Measurements from ENCODE around the gene SCD5.

The SCD5 gene

DNA sequence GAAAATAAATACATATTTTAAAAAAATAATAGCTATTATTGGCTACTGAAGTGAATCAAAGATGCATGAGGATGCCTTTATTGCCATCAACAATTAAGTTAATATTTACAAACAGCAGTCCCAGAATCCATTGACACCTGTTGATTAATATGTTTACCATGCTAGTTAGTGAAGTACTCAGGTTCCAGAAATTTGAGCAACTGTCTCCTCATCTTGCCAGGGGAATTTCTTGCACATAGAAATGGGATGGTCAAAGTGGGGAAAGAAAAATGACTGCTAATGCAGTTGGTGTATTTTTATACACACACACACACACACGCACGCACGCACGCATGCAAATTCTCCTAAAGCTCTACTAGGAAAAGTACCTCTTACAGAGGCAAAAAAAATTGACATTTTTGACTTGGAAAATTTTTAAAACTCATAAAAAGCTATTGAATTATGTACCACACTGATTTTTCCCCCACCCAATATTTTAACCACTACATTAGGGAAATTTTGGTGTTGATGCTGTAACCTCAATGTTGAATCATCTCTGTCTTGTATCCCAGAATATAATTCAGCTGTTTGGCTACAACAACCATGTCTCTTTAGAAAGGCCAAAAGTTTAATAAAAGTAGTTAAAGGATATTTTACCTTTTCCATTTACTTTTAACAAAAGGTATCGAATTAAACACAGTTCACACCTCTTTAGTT is 131.5 kb downstream of the SCD5 start:
- Histone ChIP-seq H3K36me3 (ENCODE audit: control insufficient read depth in 2 of 2, insufficient read depth in 2 of 2, low read length in 2 of 2) (no peaks in the 10 kb centered on the region), H3K4me1 (ENCODE audit: control insufficient read depth in 2 of 2, insufficient read depth in 2 of 2, low read length in 2 of 2) (no peaks in the 10 kb centered on the region), H3K9me3 (ENCODE audit: control insufficient read depth in 2 of 2, low read length in 2 of 2) (no peaks in the 10 kb centered on the region), H3K4me3 (ENCODE audit: low read length in 2 of 2) (no peak overlapping the region), H3K9ac (ENCODE audit: low read depth in 1 of 2, low read length in 2 of 2) (no peak overlapping the region), H3K27me3 (ENCODE audit: control insufficient read depth in 2 of 2, insufficient read depth in 2 of 2, low read length in 2 of 2) (no peaks in the 10 kb centered on the region), H3K27ac (ENCODE audit: low read depth in 2 of 2, low read length in 2 of 2) (no peak overlapping the region)

DNA sequence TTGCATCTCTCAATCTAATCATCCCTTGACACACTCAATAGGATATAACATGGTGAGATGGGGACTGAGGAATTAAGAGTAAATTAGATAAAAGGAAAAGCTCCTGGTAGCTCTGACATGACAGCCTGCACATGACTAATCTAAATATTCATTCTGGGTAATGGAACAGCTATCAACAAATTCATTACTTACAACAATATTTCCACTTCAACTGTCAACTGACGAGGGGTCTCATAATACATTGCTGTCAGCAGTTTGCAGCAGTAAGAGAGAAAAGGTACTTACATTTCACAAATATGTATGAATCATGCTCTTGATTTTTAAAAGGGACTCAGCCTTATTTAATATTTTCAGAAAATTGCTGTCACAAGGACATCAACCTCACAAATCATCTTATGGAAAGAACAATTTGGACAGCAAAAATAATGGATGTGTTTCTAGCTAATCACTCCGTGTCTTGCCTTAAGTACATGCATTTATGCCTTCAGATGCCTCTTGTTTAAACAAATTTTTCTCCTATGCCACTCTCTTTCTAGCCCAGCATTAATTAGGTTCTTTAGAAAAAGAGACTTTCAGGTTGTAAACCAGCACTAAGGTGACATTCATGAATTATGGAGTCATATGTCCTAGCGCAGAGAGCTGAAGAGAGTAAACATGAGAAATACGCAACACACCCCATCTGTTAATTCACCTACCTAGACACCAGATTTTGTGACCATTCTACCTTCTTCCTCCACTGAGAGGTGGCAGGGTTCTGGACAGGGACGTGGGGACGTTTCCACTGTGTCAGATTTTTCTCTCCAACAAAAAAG is 137.2 kb downstream of the SCD5 start:
- Histone ChIP-seq H3K9ac (ENCODE audit: low read depth in 1 of 2, low read length in 2 of 2) (no peak overlapping the region), H3K27ac (ENCODE audit: low read depth in 2 of 2, low read length in 2 of 2) (no peak overlapping the region), H3K9me3 (ENCODE audit: control insufficient read depth in 2 of 2, low read length in 2 of 2) (no peaks in the 10 kb centered on the region), H3K36me3 (ENCODE audit: control insufficient read depth in 2 of 2, insufficient read depth in 2 of 2, low read length in 2 of 2) (no peaks in the 10 kb centered on the region), H3K27me3 (ENCODE audit: control insufficient read depth in 2 of 2, insufficient read depth in 2 of 2, low read length in 2 of 2) (no peaks in the 10 kb centered on the region), H3K4me1 (ENCODE audit: control insufficient read depth in 2 of 2, insufficient read depth in 2 of 2, low read length in 2 of 2) (no peaks in the 10 kb centered on the region), H3K4me3 (ENCODE audit: low read length in 2 of 2) (no peak overlapping the region)

DNA sequence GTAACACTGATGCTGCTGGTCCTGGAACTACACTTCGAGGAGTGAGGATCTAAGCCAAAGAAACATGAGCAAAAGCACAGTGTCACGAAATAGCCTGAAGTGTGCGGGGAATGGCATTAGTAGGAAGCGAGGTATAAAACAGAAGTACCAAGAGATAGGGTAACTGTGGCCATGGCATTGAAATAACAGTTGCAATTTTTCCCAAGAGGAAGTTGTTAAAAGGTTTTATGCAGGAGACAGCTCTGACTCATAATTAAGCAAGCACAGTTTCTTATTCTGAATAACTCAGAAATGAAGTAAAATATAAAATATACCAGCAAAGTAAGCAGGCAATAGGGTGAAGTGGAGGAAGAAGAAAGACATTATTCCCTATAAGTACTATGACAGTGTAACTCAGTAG is 146.5 kb downstream of the SCD5 start:
- Histone ChIP-seq H3K9me3 (ENCODE audit: control insufficient read depth in 2 of 2, low read length in 2 of 2) (no peaks in the 10 kb centered on the region), H3K27ac (ENCODE audit: low read depth in 2 of 2, low read length in 2 of 2) (no peak overlapping the region), H3K4me3 (ENCODE audit: low read length in 2 of 2) (no peak overlapping the region), H3K4me1 (ENCODE audit: control insufficient read depth in 2 of 2, insufficient read depth in 2 of 2, low read length in 2 of 2) (no peaks in the 10 kb centered on the region), H3K27me3 (ENCODE audit: control insufficient read depth in 2 of 2, insufficient read depth in 2 of 2, low read length in 2 of 2) (no peaks in the 10 kb centered on the region), H3K9ac (ENCODE audit: low read depth in 1 of 2, low read length in 2 of 2) (no peak overlapping the region), H3K36me3 (ENCODE audit: control insufficient read depth in 2 of 2, insufficient read depth in 2 of 2, low read length in 2 of 2) (no peaks in the 10 kb centered on the region)

DNA sequence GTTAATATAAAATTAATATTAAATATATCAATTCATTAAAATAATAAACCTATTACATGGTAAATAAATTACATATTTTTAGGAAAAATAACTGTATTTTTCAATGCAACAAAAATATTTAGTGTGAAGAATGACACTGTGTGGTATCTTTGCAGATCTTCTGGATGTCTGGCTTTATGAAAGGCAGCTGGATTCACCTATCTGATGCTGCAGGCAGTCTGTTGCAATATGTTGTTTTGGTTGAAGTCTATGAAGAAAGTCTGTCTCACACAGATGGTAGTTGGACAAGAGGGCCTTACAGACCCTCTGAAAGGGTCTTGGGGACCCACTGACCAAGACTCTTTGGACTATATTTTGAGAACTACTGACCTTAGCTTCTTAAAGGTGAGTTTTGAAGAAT is 147.7 kb downstream of the SCD5 start:
- Histone ChIP-seq H3K36me3 (ENCODE audit: control insufficient read depth in 2 of 2, insufficient read depth in 2 of 2, low read length in 2 of 2) (no peaks in the 10 kb centered on the region), H3K4me3 (ENCODE audit: low read length in 2 of 2) (no peak overlapping the region), H3K4me1 (ENCODE audit: control insufficient read depth in 2 of 2, insufficient read depth in 2 of 2, low read length in 2 of 2) (no peaks in the 10 kb centered on the region), H3K27ac (ENCODE audit: low read depth in 2 of 2, low read length in 2 of 2) (no peak overlapping the region), H3K27me3 (ENCODE audit: control insufficient read depth in 2 of 2, insufficient read depth in 2 of 2, low read length in 2 of 2) (no peaks in the 10 kb centered on the region), H3K9me3 (ENCODE audit: control insufficient read depth in 2 of 2, low read length in 2 of 2) (no peaks in the 10 kb centered on the region), H3K9ac (ENCODE audit: low read depth in 1 of 2, low read length in 2 of 2) (no peak overlapping the region)

DNA sequence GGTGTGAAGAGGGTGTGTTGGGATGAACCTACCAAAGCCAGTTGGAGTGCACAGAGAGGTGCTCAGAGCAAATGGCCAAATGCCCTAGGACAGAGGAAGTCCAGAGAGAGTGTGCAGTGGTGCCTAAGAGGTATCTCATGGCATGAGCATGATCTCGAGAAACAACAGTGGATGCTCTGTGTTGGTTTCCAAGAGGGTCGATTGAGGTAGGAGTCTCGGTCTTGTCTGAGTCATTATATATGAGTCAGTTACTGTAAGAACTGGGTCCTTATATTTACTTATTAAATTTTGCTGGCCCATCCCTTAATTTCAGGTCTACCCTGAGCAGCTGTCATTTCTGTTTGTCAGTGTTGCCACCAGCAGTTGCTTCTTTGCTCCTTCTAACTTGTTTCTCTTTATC is 150.2 kb downstream of the SCD5 start:
- Histone ChIP-seq H3K9me3 (ENCODE audit: control insufficient read depth in 2 of 2, low read length in 2 of 2) (no peaks in the 10 kb centered on the region), H3K27ac (ENCODE audit: low read depth in 2 of 2, low read length in 2 of 2) (no peak overlapping the region), H3K4me1 (ENCODE audit: control insufficient read depth in 2 of 2, insufficient read depth in 2 of 2, low read length in 2 of 2) (no peaks in the 10 kb centered on the region), H3K9ac (ENCODE audit: low read depth in 1 of 2, low read length in 2 of 2) (no peak overlapping the region), H3K27me3 (ENCODE audit: control insufficient read depth in 2 of 2, insufficient read depth in 2 of 2, low read length in 2 of 2) (no peaks in the 10 kb centered on the region), H3K36me3 (ENCODE audit: control insufficient read depth in 2 of 2, insufficient read depth in 2 of 2, low read length in 2 of 2) (no peaks in the 10 kb centered on the region), H3K4me3 (ENCODE audit: low read length in 2 of 2) (no peak overlapping the region)

DNA sequence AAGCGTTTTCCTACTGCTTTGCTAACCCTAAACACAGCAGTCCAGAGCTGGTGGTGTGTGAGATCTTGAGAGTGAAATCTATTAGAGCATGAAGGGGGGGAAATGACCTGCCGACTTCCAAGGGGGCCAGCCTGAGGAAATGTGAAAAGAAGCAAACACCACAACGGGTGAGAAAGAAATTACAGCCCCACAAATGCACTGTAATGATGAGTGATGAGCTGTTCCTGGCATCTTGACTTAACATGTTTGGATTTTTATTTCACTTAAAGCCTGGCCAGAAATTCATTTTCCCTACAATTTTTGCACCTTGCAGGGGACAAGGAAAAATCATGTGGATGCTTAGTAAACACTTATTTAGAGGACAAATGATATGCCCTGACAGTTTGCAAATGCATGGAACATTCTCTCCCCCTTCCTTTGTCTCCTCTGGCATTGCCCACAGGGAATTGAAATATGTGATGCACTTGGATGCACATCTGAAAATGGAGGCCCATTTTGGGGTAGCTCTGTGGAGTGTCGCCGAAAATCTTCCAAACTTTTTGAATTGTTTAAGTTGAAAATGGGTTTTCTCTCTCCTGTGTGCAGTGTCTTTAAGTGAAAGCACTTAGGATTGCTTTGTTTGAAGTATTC is 152.5 kb downstream of the SCD5 start:
- H3K9ac ChIP-seq (ENCODE audit: low read depth in 1 of 2, low read length in 2 of 2): no peak overlapping the region
- no peak overlapping the region for H3K4me3 ChIP-seq (ENCODE audit: low read length in 2 of 2)

DNA sequence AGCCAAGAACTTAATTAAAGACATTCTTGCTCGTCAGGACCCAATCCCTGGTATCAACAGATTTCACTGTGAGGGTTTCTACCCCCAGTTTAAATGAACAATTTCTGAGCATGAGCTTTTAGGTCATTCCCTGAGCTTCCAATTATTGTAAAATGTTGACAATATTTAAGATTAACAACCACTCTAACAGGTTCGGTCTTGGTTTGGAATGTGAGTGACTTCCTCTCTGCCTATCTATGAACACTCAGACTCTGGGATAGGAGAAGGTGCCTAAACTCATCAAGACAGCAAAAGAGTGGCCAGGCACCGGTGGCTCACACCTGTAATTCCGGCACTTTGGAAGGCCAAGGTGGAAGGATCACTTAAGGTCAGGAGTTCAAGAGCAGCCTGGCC is 153.9 kb downstream of the SCD5 start:
- no peaks in the 10 kb centered on the region for H3K9me3 ChIP-seq (ENCODE audit: control insufficient read depth in 2 of 2, low read length in 2 of 2)
- H3K9ac ChIP-seq (ENCODE audit: low read depth in 1 of 2, low read length in 2 of 2): no peak overlapping the region
- H3K36me3 ChIP-seq (ENCODE audit: control insufficient read depth in 2 of 2, insufficient read depth in 2 of 2, low read length in 2 of 2): no peaks in the 10 kb centered on the region
- no peak overlapping the region for H3K4me3 ChIP-seq (ENCODE audit: low read length in 2 of 2)
- H3K4me1 ChIP-seq (ENCODE audit: control insufficient read depth in 2 of 2, insufficient read depth in 2 of 2, low read length in 2 of 2): no peaks in the 10 kb centered on the region
- H3K27ac ChIP-seq (ENCODE audit: low read depth in 2 of 2, low read length in 2 of 2): no peak overlapping the region
- no peaks in the 10 kb centered on the region for H3K27me3 ChIP-seq (ENCODE audit: control insufficient read depth in 2 of 2, insufficient read depth in 2 of 2, low read length in 2 of 2)

More for the DNA sequence above, 152.5 kb downstream of the SCD5 start:
- no peaks in the 10 kb centered on the region for H3K36me3 ChIP-seq (ENCODE audit: control insufficient read depth in 2 of 2, insufficient read depth in 2 of 2, low read length in 2 of 2)
- H3K9me3 ChIP-seq (ENCODE audit: control insufficient read depth in 2 of 2, low read length in 2 of 2): no peaks in the 10 kb centered on the region
- no peak overlapping the region for H3K27ac ChIP-seq (ENCODE audit: low read depth in 2 of 2, low read length in 2 of 2)
- no peaks in the 10 kb centered on the region for H3K4me1 ChIP-seq (ENCODE audit: control insufficient read depth in 2 of 2, insufficient read depth in 2 of 2, low read length in 2 of 2)
- no peaks in the 10 kb centered on the region for H3K27me3 ChIP-seq (ENCODE audit: control insufficient read depth in 2 of 2, insufficient read depth in 2 of 2, low read length in 2 of 2)

DNA sequence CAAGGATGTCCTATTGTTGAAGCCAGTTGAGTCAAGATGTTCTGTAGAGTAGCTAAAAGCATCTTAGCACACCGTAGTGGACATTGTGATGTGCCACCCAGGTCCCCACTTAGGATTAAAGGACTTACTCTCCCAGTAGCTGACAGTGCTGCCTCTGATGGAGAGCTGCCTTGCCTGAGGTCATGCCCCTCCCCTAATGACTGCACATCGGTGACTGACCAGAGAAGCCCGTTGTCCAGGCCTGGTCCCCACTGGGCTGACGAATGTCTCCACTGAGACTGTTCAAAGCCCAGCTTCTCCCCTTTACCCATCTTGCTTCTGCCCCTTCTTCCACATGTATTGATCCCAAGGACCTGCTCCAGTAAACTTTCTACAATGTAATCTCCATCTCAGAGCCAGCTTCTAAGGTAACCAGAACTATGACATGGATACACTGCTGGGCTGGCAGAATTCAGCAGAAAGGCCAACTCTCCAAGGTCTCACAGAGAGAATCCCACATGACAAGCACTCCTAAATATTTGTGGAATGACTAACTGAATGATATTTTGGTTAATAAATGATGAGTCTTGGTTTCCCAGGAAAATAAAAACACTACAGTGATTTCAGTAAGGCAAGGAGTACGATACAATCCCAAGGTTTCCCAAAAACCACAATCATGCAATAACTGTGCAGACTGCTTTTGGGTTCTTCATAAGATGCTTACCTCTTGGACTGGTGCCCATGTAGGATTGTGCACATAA is 154.4 kb downstream of the SCD5 start:
- H3K27me3 ChIP-seq (ENCODE audit: control insufficient read depth in 2 of 2, insufficient read depth in 2 of 2, low read length in 2 of 2): no peaks in the 10 kb centered on the region
- no peak overlapping the region for H3K27ac ChIP-seq (ENCODE audit: low read depth in 2 of 2, low read length in 2 of 2)
- no peak overlapping the region for H3K4me3 ChIP-seq (ENCODE audit: low read length in 2 of 2)
- no peaks in the 10 kb centered on the region for H3K4me1 ChIP-seq (ENCODE audit: control insufficient read depth in 2 of 2, insufficient read depth in 2 of 2, low read length in 2 of 2)
- no peak overlapping the region for H3K9ac ChIP-seq (ENCODE audit: low read depth in 1 of 2, low read length in 2 of 2)
- no peaks in the 10 kb centered on the region for H3K36me3 ChIP-seq (ENCODE audit: control insufficient read depth in 2 of 2, insufficient read depth in 2 of 2, low read length in 2 of 2)
- H3K9me3 ChIP-seq (ENCODE audit: control insufficient read depth in 2 of 2, low read length in 2 of 2): no peaks in the 10 kb centered on the region

DNA sequence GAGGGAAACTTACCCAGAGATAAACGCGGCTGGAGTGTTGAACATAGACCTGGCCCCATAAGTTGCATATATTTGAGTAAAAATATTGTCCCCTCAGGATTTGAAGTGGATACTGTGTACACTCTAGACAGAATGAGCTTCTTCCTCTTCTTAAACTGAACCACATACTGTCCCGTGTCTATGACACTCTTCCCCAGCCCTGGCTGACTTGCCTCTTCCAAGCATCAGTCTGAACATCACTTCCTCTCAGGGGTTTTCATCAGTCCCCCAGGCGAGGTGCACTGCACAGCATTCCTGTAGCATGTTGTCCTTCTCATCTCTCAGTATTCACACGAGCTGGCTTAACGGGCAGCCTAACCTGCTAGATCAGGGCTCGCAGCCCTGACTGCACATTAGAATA is 156.3 kb downstream of the SCD5 start:
- Histone ChIP-seq H3K4me1 (ENCODE audit: control insufficient read depth in 2 of 2, insufficient read depth in 2 of 2, low read length in 2 of 2) (no peaks in the 10 kb centered on the region), H3K9ac (ENCODE audit: low read depth in 1 of 2, low read length in 2 of 2) (no peak overlapping the region), H3K9me3 (ENCODE audit: control insufficient read depth in 2 of 2, low read length in 2 of 2) (no peaks in the 10 kb centered on the region), H3K27me3 (ENCODE audit: control insufficient read depth in 2 of 2, insufficient read depth in 2 of 2, low read length in 2 of 2) (no peaks in the 10 kb centered on the region), H3K36me3 (ENCODE audit: control insufficient read depth in 2 of 2, insufficient read depth in 2 of 2, low read length in 2 of 2) (no peaks in the 10 kb centered on the region), H3K27ac (ENCODE audit: low read depth in 2 of 2, low read length in 2 of 2) (no peak overlapping the region), H3K4me3 (ENCODE audit: low read length in 2 of 2) (no peak overlapping the region)

DNA sequence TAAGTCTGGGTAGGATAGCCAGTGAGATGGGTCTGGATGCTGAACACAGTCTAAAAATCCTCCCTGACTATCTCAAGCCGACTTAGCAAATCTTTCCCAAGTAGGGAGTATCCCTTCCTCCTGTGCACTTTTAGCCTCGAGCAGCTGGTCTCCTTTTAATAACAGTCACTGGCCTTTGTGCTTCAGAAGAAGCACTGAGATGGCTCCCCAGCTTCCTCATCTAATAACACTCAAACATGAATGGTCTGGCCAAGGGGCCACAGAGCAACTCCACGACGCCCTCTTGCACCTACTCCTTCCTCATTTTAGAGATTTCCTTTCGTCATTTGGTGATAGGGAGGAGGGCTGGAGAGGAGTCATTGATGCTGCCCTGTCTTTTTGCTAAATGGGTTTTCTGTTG is 158.1 kb downstream of the SCD5 start:
- no peaks in the 10 kb centered on the region for H3K4me1 ChIP-seq (ENCODE audit: control insufficient read depth in 2 of 2, insufficient read depth in 2 of 2, low read length in 2 of 2)
- no peak overlapping the region for H3K9ac ChIP-seq (ENCODE audit: low read depth in 1 of 2, low read length in 2 of 2)
- H3K27me3 ChIP-seq (ENCODE audit: control insufficient read depth in 2 of 2, insufficient read depth in 2 of 2, low read length in 2 of 2): no peaks in the 10 kb centered on the region
- no peaks in the 10 kb centered on the region for H3K9me3 ChIP-seq (ENCODE audit: control insufficient read depth in 2 of 2, low read length in 2 of 2)
- H3K27ac ChIP-seq (ENCODE audit: low read depth in 2 of 2, low read length in 2 of 2): no peak overlapping the region
- H3K36me3 ChIP-seq (ENCODE audit: control insufficient read depth in 2 of 2, insufficient read depth in 2 of 2, low read length in 2 of 2): no peaks in the 10 kb centered on the region
- no peak overlapping the region for H3K4me3 ChIP-seq (ENCODE audit: low read length in 2 of 2)

All from mucosa of rectum (tissue), 2 donors.